Activated CD8-positive, alpha-beta memory T cell treated with anti-CD3 and anti-CD28 coated beads, Interleukin-2, amount 50 U/mL, for 24 hours (primary cell): ENCODE measurements around the gene SOS1.
"Not testable (repeated sequence)": the region's sequence is repeated elsewhere in the genome, so short reads cannot be mapped to it uniquely, and the experiment has no call there.

ENCODE experiments used
- DNase-seq: peaks from one replicate; pipeline ENCODE4 v3.0.0-alpha.2; 2020; ENCODE audit errors: extremely low read depth

Gene SOS1

GRCh38 chr2:39120771-39121522, at the start of gene SOS1:
TSS of gene SOS1 (minus strand) at chr2:39121051. CDS start at chr2:39120422, 629 bp downstream.
- DNase-seq = peak; percentile 88

- DNase-seq = no peak
Measured at GRCh38 chr2:39164089-39164488, 43.2 kb upstream of the SOS1 start.

- no peak for DNase-seq
Measured at GRCh38 chr2:39160982-39161381, 40.1 kb upstream of the SOS1 start.

- DNase-seq = no peak
Measured at GRCh38 chr2:39159283-39159682, 38.4 kb upstream of the SOS1 start.

GRCh38 chr2:39158351-39158750, 37.5 kb upstream of the SOS1 start:
- DNase-seq = no peak

GRCh38 chr2:39156846-39157245, 36.0 kb upstream of the SOS1 start:
- DNase-seq = no peak

GRCh38 chr2:39156107-39156506, 35.3 kb upstream of the SOS1 start:
- no peak for DNase-seq

- not testable (repeated sequence) for DNase-seq
Measured at GRCh38 chr2:39155573-39155972, 34.7 kb upstream of the SOS1 start.

- DNase-seq = no peak
Measured at GRCh38 chr2:39154944-39155343, 34.1 kb upstream of the SOS1 start.

GRCh38 chr2:39153312-39153711, 32.5 kb upstream of the SOS1 start:
- DNase-seq = no peak

- no peak for DNase-seq
Measured at GRCh38 chr2:39152504-39152903, 31.7 kb upstream of the SOS1 start.

GRCh38 chr2:39150890-39151497, 30.1 kb upstream of the SOS1 start:
- DNase-seq = no peak

- no peak for DNase-seq
Measured at GRCh38 chr2:39150102-39150562, 29.3 kb upstream of the SOS1 start.

GRCh38 chr2:39146630-39147029, 25.8 kb upstream of the SOS1 start:
- DNase-seq = no peak

- no peak for DNase-seq
Measured at GRCh38 chr2:39145906-39146421, 25.1 kb upstream of the SOS1 start.

GRCh38 chr2:39144416-39144815, 23.6 kb upstream of the SOS1 start:
- no peak for DNase-seq

GRCh38 chr2:39142904-39143605, 22.2 kb upstream of the SOS1 start:
- no peak for DNase-seq

- DNase-seq = no peak
Measured at GRCh38 chr2:39141334-39142271, 20.8 kb upstream of the SOS1 start.

- DNase-seq = not testable (repeated sequence)
Measured at GRCh38 chr2:39140948-39141333, 20.1 kb upstream of the SOS1 start.

GRCh38 chr2:39140322-39140847, 19.5 kb upstream of the SOS1 start:
- no peak for DNase-seq
